HUES64 (cell line): Measurements from ENCODE around the gene SEMA7A.

Experiments
- H3K27ac ChIP-seq: 2 replicates; pipeline ENCODE4 v1.7.0; 2013; ENCODE audit warnings: low read depth, low read length, inconsistent platforms
- H3K27me3 ChIP-seq: 2 replicates; pipeline ENCODE4 v1.6.1; 2013; ENCODE audit warnings: mild to moderate bottlenecking, low read length; ENCODE audit not compliant: insufficient read depth
- H3K36me3 ChIP-seq: 2 replicates; pipeline ENCODE4 v1.6.1; 2013; ENCODE audit warnings: mild to moderate bottlenecking, low read length; ENCODE audit not compliant: insufficient read depth
- H3K4me1 ChIP-seq: 2 replicates; pipeline ENCODE4 v1.6.1; 2013; ENCODE audit warnings: mild to moderate bottlenecking, low read length, moderate library complexity; ENCODE audit not compliant: insufficient read depth
- H3K4me3 ChIP-seq: 2 replicates; pipeline ENCODE4 v1.5.1; 2013; ENCODE audit warnings: mild to moderate bottlenecking, low read length, moderate library complexity
- H3K9ac ChIP-seq: 2 replicates; pipeline ENCODE4 v1.6.1; 2013; ENCODE audit warnings: mild to moderate bottlenecking, low read depth, low read length
- H3K9me3 ChIP-seq: 2 replicates; pipeline ENCODE4 v1.6.1; 2013; ENCODE audit warnings: low read depth, low read length; ENCODE audit not compliant: insufficient read depth
- WGBS: fragments of 150-250, 120-280 bp; methylation state at CpG from one replicate; pipeline ENCODE4 v1.1.7; 2013; ENCODE audit warnings: missing lambda C conversion rate; 5-methylcytosine and 5-hydroxymethylcytosine counted together

SEMA7A gene

GRCh38 chr15:74373731-74374647 is 59.8 kb downstream of the SEMA7A start:
- WGBS = 1% methylated on average over 62 of the region's 62 CpGs
- peaks cover 9% of the 10 kb centered on the region for H3K4me1 ChIP-seq
- no peaks in the 10 kb centered on the region for H3K9me3 ChIP-seq
- H3K4me3 ChIP-seq = peak overlapping the region; percentile 64
- no peaks in the 10 kb centered on the region; the same call in 1 of the 2 replicates for H3K27me3 ChIP-seq
- H3K36me3 ChIP-seq = no peaks in the 10 kb centered on the region
- H3K27ac ChIP-seq = no peak overlapping the region
- H3K9ac ChIP-seq = peak overlapping the region; percentile 33; the same call in 1 of the 2 replicates

- H3K27me3 ChIP-seq = no peaks in the 10 kb centered on the region; the same call in 1 of the 2 replicates
- H3K36me3 ChIP-seq = no peaks in the 10 kb centered on the region
- H3K4me3 ChIP-seq = peak overlapping the region; percentile 64; the same call in 1 of the 2 replicates
- H3K9ac ChIP-seq = 0 out of 2 replicates have a peak overlapping the region, but pooled peaks have one; percentile 0
- WGBS = 71% methylated on average over 13 of the region's 13 CpGs
- peaks cover 5% of the 10 kb centered on the region for H3K4me1 ChIP-seq
- no peak overlapping the region for H3K27ac ChIP-seq
- H3K9me3 ChIP-seq = no peaks in the 10 kb centered on the region
Observed at GRCh38 chr15:74373056-74373650, 60.6 kb downstream of the SEMA7A start.

- Histone ChIP-seq H3K4me1 (peaks cover 5% of the 10 kb centered on the region), H3K27ac (no peak overlapping the region), H3K9me3 (no peaks in the 10 kb centered on the region), H3K9ac (no peak overlapping the region), H3K27me3 (peaks cover 15% of the 10 kb centered on the region), H3K4me3 (no peak overlapping the region), H3K36me3 (no peaks in the 10 kb centered on the region)
- WGBS = 96% methylated on average over 5 of the region's 5 CpGs
Observed at GRCh38 chr15:74370471-74370870, 63.3 kb downstream of the SEMA7A start.

GRCh38 chr15:74369756-74370155 is 64.0 kb downstream of the SEMA7A start:
- Histone ChIP-seq H3K36me3 (no peaks in the 10 kb centered on the region), H3K4me3 (no peak overlapping the region), H3K9me3 (no peaks in the 10 kb centered on the region), H3K27me3 (peaks cover 20% of the 10 kb centered on the region), H3K4me1 (peaks cover 7% of the 10 kb centered on the region), H3K9ac (no peak overlapping the region), H3K27ac (no peak overlapping the region)
- WGBS = 94% methylated on average over 2 of the region's 2 CpGs

- Histone ChIP-seq H3K27ac (no peak overlapping the region), H3K4me1 (peaks cover 11% of the 10 kb centered on the region), H3K27me3 (peaks cover 26% of the 10 kb centered on the region), H3K9ac (no peak overlapping the region), H3K9me3 (no peaks in the 10 kb centered on the region), H3K4me3 (no peak overlapping the region), H3K36me3 (no peaks in the 10 kb centered on the region)
- WGBS = 82% methylated on average over 10 of the region's 10 CpGs
Observed at GRCh38 chr15:74369084-74369745, 64.5 kb downstream of the SEMA7A start.

GRCh38 chr15:74368121-74368520 is 65.6 kb downstream of the SEMA7A start:
- peaks cover 29% of the 10 kb centered on the region for H3K27me3 ChIP-seq
- H3K9me3 ChIP-seq = no peaks in the 10 kb centered on the region
- no peak overlapping the region for H3K9ac ChIP-seq
- no peak overlapping the region for H3K27ac ChIP-seq
- no peak overlapping the region for H3K4me3 ChIP-seq
- 96% methylated on average over 3 of the region's 3 CpGs for WGBS
- no peaks in the 10 kb centered on the region for H3K36me3 ChIP-seq
- H3K4me1 ChIP-seq = peaks cover 12% of the 10 kb centered on the region

GRCh38 chr15:74367296-74367854 is 66.4 kb downstream of the SEMA7A start, which contains the start of gene CYP11A1:
CYP11A1 (minus strand) TSS chr15:74367646; CDS start chr15:74367585, 61 bp downstream.
- no peaks in the 10 kb centered on the region for H3K36me3 ChIP-seq
- whole genome bisulfite sequencing = 87% methylated on average over 12 of the region's 12 CpGs
- no peak within 1 kb of the TSS for H3K9ac ChIP-seq
- peaks cover 29% of the 10 kb centered on the region for H3K27me3 ChIP-seq
- H3K4me1 ChIP-seq = peaks cover 12% of the 10 kb centered on the region
- H3K9me3 ChIP-seq = no peaks in the 10 kb centered on the region
- peak within 1 kb of the TSS; percentile 67; the same call in 1 of the 2 replicates for H3K4me3 ChIP-seq
- no peak within 1 kb of the TSS for H3K27ac ChIP-seq

GRCh38 chr15:74365598-74366445 is 67.9 kb downstream of the SEMA7A start:
- Histone ChIP-seq H3K4me3 (peak overlapping the region; percentile 67), H3K9me3 (no peaks in the 10 kb centered on the region), H3K4me1 (peaks cover 12% of the 10 kb centered on the region), H3K9ac (peak overlapping the region; percentile 72), H3K36me3 (no peaks in the 10 kb centered on the region), H3K27me3 (peaks cover 29% of the 10 kb centered on the region), H3K27ac (peak overlapping the region; percentile 46; the same call in 1 of the 2 replicates)
- 5% methylated on average over 73 of the region's 75 CpGs for WGBS

- peaks cover 29% of the 10 kb centered on the region for H3K27me3 ChIP-seq
- H3K36me3 ChIP-seq = no peaks in the 10 kb centered on the region
- H3K4me3 ChIP-seq = peak overlapping the region; percentile 67
- 32% methylated on average over 11 of the region's 12 CpGs for WGBS
- peak overlapping the region; percentile 32; the same call in 1 of the 2 replicates for H3K9ac ChIP-seq
- no peaks in the 10 kb centered on the region for H3K9me3 ChIP-seq
- H3K27ac ChIP-seq = peak overlapping the region; percentile 2; the same call in 1 of the 2 replicates
- H3K4me1 ChIP-seq = peaks cover 13% of the 10 kb centered on the region
Observed at GRCh38 chr15:74364936-74365597, 68.7 kb downstream of the SEMA7A start.

GRCh38 chr15:74362482-74362881 is 71.3 kb downstream of the SEMA7A start:
- Histone ChIP-seq H3K4me1 (peaks cover 25% of the 10 kb centered on the region), H3K27me3 (peaks cover 29% of the 10 kb centered on the region), H3K27ac (no peak overlapping the region), H3K9me3 (no peaks in the 10 kb centered on the region), H3K36me3 (no peaks in the 10 kb centered on the region), H3K9ac (no peak overlapping the region), H3K4me3 (no peak overlapping the region)
- WGBS = 100% methylated on average over 1 of the region's 1 CpG
